Measurements from ENCODE around the gene NISCH. TPM values are rescaled to one million over a fixed set of nuclear protein-coding genes. Genes with fewer than 3 reads are reported as not detected.

NISCH gene
- total RNA-seq, 1 donor from 2014 or later = 80.5 TPM

- Histone ChIP-seq H3K9ac (no peak overlapping the region), H3K79me2 (ENCODE audit: low read depth) (peaks cover 16% of the 10 kb centered on the region), H3F3A (ENCODE audit: low read depth) (peaks cover 14% of the 10 kb centered on the region), H3K4me3 (no peak overlapping the region), H3K36me3 (no peaks in the 10 kb centered on the region), H4K20me1 (ENCODE audit: low read depth) (peaks cover 5% of the 10 kb centered on the region), H3K4me1 (peaks cover 24% of the 10 kb centered on the region), H3K27me3 (no peaks in the 10 kb centered on the region), H3K9me3 (ENCODE audit: low read depth) (no peaks in the 10 kb centered on the region), H3K4me2 (no peak overlapping the region), H3K27ac (no peak overlapping the region), H2AFZ (replicated peaks) (no peak overlapping the region)
- Mint-ChIP-seq H3K9me3 (no peaks in the 10 kb centered on the region), H3K27ac (no peak overlapping the region), H3K4me3 (no peak overlapping the region), H3K27me3 (ENCODE audit: insufficient read depth, low read depth) (peaks cover 20% of the 10 kb centered on the region), H3K36me3 (peaks cover 1% of the 10 kb centered on the region), H3K4me1 (peaks cover 34% of the 10 kb centered on the region)
- no peak for TF ChIP-seq EZH2phosphoT487 (IDR thresholded peaks at IDR 0.05)
- TF ChIP-seq CTCF (IDR thresholded peaks at IDR 0.05) = no peak
- TF ChIP-seq EZH2 (IDR thresholded peaks at IDR 0.05) = no peak
- no peak for DNase-seq (ENCODE audit: low spot score)
Measured at GRCh38 chr3:52452126-52452525, 3.3 kb upstream of the NISCH start.

GRCh38 chr3:52452570-52453221 is 2.7 kb upstream of the NISCH start:
- Histone ChIP-seq H3K27me3 (no peaks in the 10 kb centered on the region), H3K9me3 (ENCODE audit: low read depth) (no peaks in the 10 kb centered on the region), H3K27ac (no peak overlapping the region), H2AFZ (replicated peaks) (no peak overlapping the region), H3K4me3 (no peak overlapping the region), H4K20me1 (ENCODE audit: low read depth) (peaks cover 11% of the 10 kb centered on the region), H3K36me3 (peaks cover under 1% of the 10 kb centered on the region), H3F3A (ENCODE audit: low read depth) (peaks cover 14% of the 10 kb centered on the region), H3K4me1 (peaks cover 26% of the 10 kb centered on the region), H3K79me2 (ENCODE audit: low read depth) (peaks cover 22% of the 10 kb centered on the region), H3K9ac (no peak overlapping the region), H3K4me2 (no peak overlapping the region)
- Mint-ChIP-seq H3K27ac (no peak overlapping the region), H3K9me3 (no peaks in the 10 kb centered on the region), H3K27me3 (ENCODE audit: insufficient read depth, low read depth) (peaks cover 19% of the 10 kb centered on the region), H3K36me3 (peaks cover 6% of the 10 kb centered on the region), H3K4me1 (peaks cover 39% of the 10 kb centered on the region), H3K4me3 (no peak overlapping the region)
- DNase-seq (ENCODE audit: low spot score) = peak; percentile 24
- no peak for TF ChIP-seq EZH2 (IDR thresholded peaks at IDR 0.05)
- no peak for TF ChIP-seq CTCF (IDR thresholded peaks at IDR 0.05)
- TF ChIP-seq EZH2phosphoT487 (IDR thresholded peaks at IDR 0.05) = no peak

GRCh38 chr3:52453496-52454249 is 1.7 kb upstream of the NISCH start, which contains the start of gene TNNC1:
Gene TNNC1 (minus strand): TSS chr3:52454041. CDS start chr3:52454015, 26 bp downstream.
- peaks cover 12% of the 10 kb centered on the region for H3K36me3 Mint-ChIP-seq
- Histone ChIP-seq H3K4me2 (no peak within 1 kb of the TSS), H3F3A (ENCODE audit: low read depth) (peaks cover 22% of the 10 kb centered on the region), H3K9ac (no peak within 1 kb of the TSS), H4K20me1 (ENCODE audit: low read depth) (peaks cover 19% of the 10 kb centered on the region), H3K4me3 (no peak within 1 kb of the TSS), H3K9me3 (ENCODE audit: low read depth) (no peaks in the 10 kb centered on the region), H3K27me3 (no peaks in the 10 kb centered on the region), H3K36me3 (peaks cover 10% of the 10 kb centered on the region), H3K4me1 (peaks cover 32% of the 10 kb centered on the region), H3K79me2 (ENCODE audit: low read depth) (peaks cover 32% of the 10 kb centered on the region), H2AFZ (replicated peaks) (no peak within 1 kb of the TSS), H3K27ac (no peak within 1 kb of the TSS)
- H3K27me3 Mint-ChIP-seq (ENCODE audit: insufficient read depth, low read depth) = peaks cover 19% of the 10 kb centered on the region
- no peaks in the 10 kb centered on the region for H3K9me3 Mint-ChIP-seq
- H3K27ac Mint-ChIP-seq = peak within 1 kb of the TSS; percentile 87
- DNase-seq (ENCODE audit: low spot score) = peak; percentile 81
- peaks cover 41% of the 10 kb centered on the region for H3K4me1 Mint-ChIP-seq
- peak within 1 kb of the TSS; percentile 97 for H3K4me3 Mint-ChIP-seq
- TF ChIP-seq CTCF (IDR thresholded peaks at IDR 0.05) = no peak
- no peak for TF ChIP-seq EZH2 (IDR thresholded peaks at IDR 0.05)
- no peak for TF ChIP-seq EZH2phosphoT487 (IDR thresholded peaks at IDR 0.05)
